NCI-H774 (cell line): ENCODE results near the gene PLEKHN1.
"Not testable (repeated sequence)": the region's sequence is repeated elsewhere in the genome, so short reads cannot be mapped to it uniquely, and the experiment has no call there.

Experiments used
- DNase-seq: peaks from one replicate; lab custom pipeline; 2025; lab: John Stamatoyannopoulos, UW

Gene PLEKHN1

GRCh38 chr1:1010131-1010530 lies 43.8 kb downstream of the PLEKHN1 start:
- DNase-seq, result not testable (repeated sequence)

GRCh38 chr1:1011396-1011949 lies 45.2 kb downstream of the PLEKHN1 start:
- no peak for DNase-seq

GRCh38 chr1:1012736-1013104 lies 46.4 kb downstream of the PLEKHN1 start:
- DNase-seq, result not testable (repeated sequence)

- DNase-seq, result peak; percentile 50
Measured at GRCh38 chr1:1013105-1013921, 47.0 kb downstream of the PLEKHN1 start, which contains the start of gene ISG15. ISG15 (plus strand) TSS chr1:1013497; CDS start chr1:1013574, 77 bp downstream.

- DNase-seq, result peak; percentile 2
Measured at GRCh38 chr1:1013922-1014648, 47.8 kb downstream of the PLEKHN1 start.

- no peak for DNase-seq
Measured at GRCh38 chr1:1014799-1015681, 48.8 kb downstream of the PLEKHN1 start.

- not testable (repeated sequence) for DNase-seq
Measured at GRCh38 chr1:1017397-1018320, 51.4 kb downstream of the PLEKHN1 start.

- not testable (repeated sequence) for DNase-seq
Measured at GRCh38 chr1:1018321-1018685, 52.0 kb downstream of the PLEKHN1 start.

- peak; percentile 47 for DNase-seq
Measured at GRCh38 chr1:1019122-1019999, 53.1 kb downstream of the PLEKHN1 start.

GRCh38 chr1:1020000-1020404 lies 53.7 kb downstream of the PLEKHN1 start, which contains the start of gene AGRN:
AGRN (plus strand) TSS chr1:1020120; CDS start chr1:1020173, 53 bp downstream.
- DNase-seq, result no peak

- DNase-seq, result no peak
Measured at GRCh38 chr1:1020415-1021009, 54.2 kb downstream of the PLEKHN1 start.

GRCh38 chr1:1021010-1021919 lies 55.0 kb downstream of the PLEKHN1 start:
- no peak for DNase-seq

- no peak for DNase-seq
Measured at GRCh38 chr1:1021920-1022259, 55.6 kb downstream of the PLEKHN1 start.

GRCh38 chr1:1022302-1023009 lies 56.2 kb downstream of the PLEKHN1 start:
- no peak for DNase-seq

GRCh38 chr1:1023700-1024099 lies 57.4 kb downstream of the PLEKHN1 start:
- DNase-seq, result no peak

- DNase-seq, result no peak
Measured at GRCh38 chr1:1024149-1024770, 58.0 kb downstream of the PLEKHN1 start.
